KMS-11 (cell line): Measurements from ENCODE around the gene OSGIN1.

ENCODE experiments used
- H2AFZ ChIP-seq: fragments of 200-600 bp; sonication (generic); 2 replicates; pipeline ENCODE4 v1.6.1; 2016; ENCODE audit warnings: antibody characterized with exemption, mixed run types, low read depth
- H3K27ac ChIP-seq: fragments of 200-600 bp; sonication (generic); 2 replicates; pipeline ENCODE4 v1.6.1; 2016; ENCODE audit warnings: mild to moderate bottlenecking, mixed run types
- H3K27me3 ChIP-seq: fragments of 200-600 bp; sonication (generic); 2 replicates; pipeline ENCODE4 v1.6.1; 2017; ENCODE audit warnings: mild to moderate bottlenecking, low read depth, mixed run types, moderate library complexity; ENCODE audit not compliant: insufficient read depth
- H3K36me3 ChIP-seq: fragments of 200-600 bp; sonication (generic); 2 replicates; pipeline ENCODE4 v1.6.1; 2017; ENCODE audit warnings: mild to moderate bottlenecking, mixed run types; ENCODE audit not compliant: insufficient read depth
- H3K4me1 ChIP-seq: fragments of 200-600 bp; sonication (generic); 2 replicates; pipeline ENCODE4 v1.6.1; 2016; ENCODE audit warnings: mild to moderate bottlenecking, low read depth, mixed run types; ENCODE audit not compliant: poor library complexity, severe bottlenecking
- H3K4me2 ChIP-seq: fragments of 200-600 bp; sonication (generic); 2 replicates; pipeline ENCODE4 v1.7.0; 2016; ENCODE audit warnings: mild to moderate bottlenecking, mixed run types
- H3K4me3 ChIP-seq: fragments of 200-600 bp; sonication (generic); IDR thresholded peaks from 2 replicates; pipeline ENCODE4 v1.6.1; 2017; ENCODE audit warnings: low read depth, low read length, mixed read lengths; ENCODE audit not compliant: insufficient read depth
- H3K79me2 ChIP-seq: fragments of 200-600 bp; sonication (generic); 2 replicates; pipeline ENCODE4 v1.6.1; 2016; ENCODE audit warnings: low read depth, mixed run types; ENCODE audit not compliant: insufficient read depth
- H3K9ac ChIP-seq: fragments of 200-600 bp; sonication (generic); 2 replicates; pipeline ENCODE4 v1.6.1; 2016; ENCODE audit warnings: mild to moderate bottlenecking, mixed run types
- H4K20me1 ChIP-seq: fragments of 200-600 bp; sonication (generic); 2 replicates; pipeline ENCODE4 v1.6.1; 2016; ENCODE audit warnings: mild to moderate bottlenecking, mixed run types; ENCODE audit not compliant: insufficient read depth
- TF ChIP-seq, protein P1 (sequence below): fragments of 200-600 bp; sonication (generic); conservative IDR thresholded peaks from 2 replicates; pipeline ENCODE4 v1.6.1; 2017; ENCODE audit warnings: low read depth, mild to moderate bottlenecking, antibody characterized with exemption, low read length, moderate library complexity, mixed read lengths

Gene OSGIN1

DNA sequence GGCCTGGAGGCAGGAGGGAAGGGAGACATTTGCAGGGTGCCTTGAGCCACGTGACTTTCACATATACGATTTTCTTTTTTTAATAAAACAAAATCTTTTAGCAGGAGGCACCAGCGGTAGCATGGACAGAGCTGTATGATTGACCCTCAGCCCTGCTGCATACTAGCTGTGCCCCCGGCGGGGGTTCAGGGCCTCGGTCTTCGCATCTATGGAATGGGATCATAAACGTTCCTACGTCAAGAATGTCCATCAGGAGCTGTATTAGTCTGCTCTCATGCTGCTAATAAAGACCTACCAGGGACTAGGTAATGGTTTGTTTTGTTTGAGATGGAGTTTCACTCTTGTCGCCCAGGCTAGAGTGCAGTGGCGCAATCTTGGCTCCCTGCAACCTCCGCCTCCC is 62.4 kb downstream of the OSGIN1 start:
- Histone ChIP-seq H3K27ac (no peak overlapping the region), H3K36me3 (no peaks in the 10 kb centered on the region), H3K4me2 (no peak overlapping the region), H4K20me1 (no peaks in the 10 kb centered on the region), H3K79me2 (no peaks in the 10 kb centered on the region), H3K4me3 (no peak overlapping the region), H3K4me1 (peaks cover 4% of the 10 kb centered on the region), H2AFZ (no peak overlapping the region), H3K9ac (no peak overlapping the region), H3K27me3 (peaks cover 65% of the 10 kb centered on the region)
- TF ChIP-seq, protein P1, sequence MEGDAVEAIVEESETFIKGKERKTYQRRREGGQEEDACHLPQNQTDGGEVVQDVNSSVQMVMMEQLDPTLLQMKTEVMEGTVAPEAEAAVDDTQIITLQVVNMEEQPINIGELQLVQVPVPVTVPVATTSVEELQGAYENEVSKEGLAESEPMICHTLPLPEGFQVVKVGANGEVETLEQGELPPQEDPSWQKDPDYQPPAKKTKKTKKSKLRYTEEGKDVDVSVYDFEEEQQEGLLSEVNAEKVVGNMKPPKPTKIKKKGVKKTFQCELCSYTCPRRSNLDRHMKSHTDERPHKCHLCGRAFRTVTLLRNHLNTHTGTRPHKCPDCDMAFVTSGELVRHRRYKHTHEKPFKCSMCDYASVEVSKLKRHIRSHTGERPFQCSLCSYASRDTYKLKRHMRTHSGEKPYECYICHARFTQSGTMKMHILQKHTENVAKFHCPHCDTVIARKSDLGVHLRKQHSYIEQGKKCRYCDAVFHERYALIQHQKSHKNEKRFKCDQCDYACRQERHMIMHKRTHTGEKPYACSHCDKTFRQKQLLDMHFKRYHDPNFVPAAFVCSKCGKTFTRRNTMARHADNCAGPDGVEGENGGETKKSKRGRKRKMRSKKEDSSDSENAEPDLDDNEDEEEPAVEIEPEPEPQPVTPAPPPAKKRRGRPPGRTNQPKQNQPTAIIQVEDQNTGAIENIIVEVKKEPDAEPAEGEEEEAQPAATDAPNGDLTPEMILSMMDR: no peak
